ENCODE data around the gene SDR42E2. TPM values are rescaled to one million over a fixed set of nuclear protein-coding genes. Genes with fewer than 3 reads are reported as not detected.
"Not testable (repeated sequence)": the region's sequence is repeated elsewhere in the genome, so short reads cannot be mapped to it uniquely, and the experiment has no call there.

The SDR42E2 gene
- total RNA-seq, 1 experiment from 2014 or later = 0.05 TPM

GRCh38 chr16:22126037-22126558, 36.2 kb upstream of the SDR42E2 start:
- no peaks in the 10 kb centered on the region for H3K9me3 ChIP-seq (ENCODE audit: control insufficient read depth, insufficient read depth, low read depth, low read length)
- ATAC-seq = no peak
- no peaks in the 10 kb centered on the region for H3K36me3 ChIP-seq (ENCODE audit: control insufficient read depth, insufficient read depth, low read length)
- BruUV-seq (replicated peaks) = no TSS peak
- H3K27me3 ChIP-seq (ENCODE audit: control insufficient read depth, insufficient read depth, low read length) = no peaks in the 10 kb centered on the region
- no peak overlapping the region for H3K27ac ChIP-seq (ENCODE audit: low read length)
- TF ChIP-seq CTCF (IDR thresholded peaks at IDR 0.05) = no peak
- TF ChIP-seq POLR2AphosphoS5 (IDR thresholded peaks at IDR 0.05; ENCODE audit: low read depth, low read length) = no peak
- no peak for TF ChIP-seq REST (IDR thresholded peaks at IDR 0.05; ENCODE audit: insufficient read depth in 1 of 2, low read depth in 2 of 2, low read length in 1 of 2)
- no peak for TF ChIP-seq SIN3A (IDR thresholded peaks at IDR 0.05; ENCODE audit: borderline replicate concordance, insufficient read depth, low read depth, low read length)
- TF ChIP-seq TCF7L2 (IDR thresholded peaks at IDR 0.05; ENCODE audit: low read depth, low read length) = no peak
- no peak for DNase-seq (ENCODE audit: low read depth, low spot score)
- in situ Hi-C loops (cut with HindIII; ENCODE audit: low pct_unique_long_range_greater_than_20kb, low sequenced_read_pairs) (no loop called here), intact Hi-C loops (cut with micrococcal nuclease; ENCODE audit: unreplicated experiment) (no loop called here)
- CTCF ChIA-PET = no interaction called here
- H3K4me1 ChIP-seq (ENCODE audit: control insufficient read depth, insufficient read depth, low read length) = no peaks in the 10 kb centered on the region
- POLR2A ChIA-PET = no interaction called here
- peak overlapping the region in 1 of 2 experiments; percentile 13; a peak in 1 of 4 replicates for H3K4me3 ChIP-seq (ENCODE audit: low read depth in 2 of 2, low read length in 2 of 2)

GRCh38 chr16:22128537-22128936, 33.8 kb upstream of the SDR42E2 start:
- H3K36me3 ChIP-seq (ENCODE audit: control insufficient read depth, insufficient read depth, low read length); H3K9me3 ChIP-seq (ENCODE audit: control insufficient read depth, insufficient read depth, low read depth, low read length); POLR2A ChIA-PET; H3K27me3 ChIP-seq (ENCODE audit: control insufficient read depth, insufficient read depth, low read length); in situ Hi-C loops (cut with HindIII; ENCODE audit: low pct_unique_long_range_greater_than_20kb, low sequenced_read_pairs); CTCF ChIA-PET; H3K4me3 ChIP-seq (ENCODE audit: low read depth in 2 of 2, low read length in 2 of 2); ATAC-seq; DNase-seq (ENCODE audit: low read depth, low spot score); H3K27ac ChIP-seq (ENCODE audit: low read length); intact Hi-C loops (cut with micrococcal nuclease; ENCODE audit: unreplicated experiment); H3K4me1 ChIP-seq (ENCODE audit: control insufficient read depth, insufficient read depth, low read length); BruUV-seq (replicated peaks): not testable (repeated sequence)

GRCh38 chr16:22130528-22130927, 31.8 kb upstream of the SDR42E2 start:
- Histone ChIP-seq H3K9me3 (ENCODE audit: control insufficient read depth, insufficient read depth, low read depth, low read length) (no peaks in the 10 kb centered on the region), H3K36me3 (ENCODE audit: control insufficient read depth, insufficient read depth, low read length) (no peaks in the 10 kb centered on the region), H3K4me1 (ENCODE audit: control insufficient read depth, insufficient read depth, low read length) (no peaks in the 10 kb centered on the region), H3K27me3 (ENCODE audit: control insufficient read depth, insufficient read depth, low read length) (no peaks in the 10 kb centered on the region; the same call in 1 of the 2 replicates), H3K27ac (ENCODE audit: low read length) (no peak overlapping the region), H3K4me3 (ENCODE audit: low read depth in 2 of 2, low read length in 2 of 2) (no peak overlapping the region)
- TF ChIP-seq CTCF (IDR thresholded peaks at IDR 0.05) = no peak
- no peak for TF ChIP-seq TCF7L2 (IDR thresholded peaks at IDR 0.05; ENCODE audit: low read depth, low read length)
- TF ChIP-seq POLR2AphosphoS5 (IDR thresholded peaks at IDR 0.05; ENCODE audit: low read depth, low read length) = no peak
- no peak for TF ChIP-seq REST (IDR thresholded peaks at IDR 0.05; ENCODE audit: insufficient read depth in 1 of 2, low read depth in 2 of 2, low read length in 1 of 2)
- TF ChIP-seq SIN3A (IDR thresholded peaks at IDR 0.05; ENCODE audit: borderline replicate concordance, insufficient read depth, low read depth, low read length) = no peak
- intact Hi-C loops (cut with micrococcal nuclease; ENCODE audit: unreplicated experiment) (no loop called here), in situ Hi-C loops (cut with HindIII; ENCODE audit: low pct_unique_long_range_greater_than_20kb, low sequenced_read_pairs) (no loop called here)
- POLR2A ChIA-PET = no interaction called here
- ATAC-seq = no peak
- CTCF ChIA-PET = interaction anchor here (0.6 kb wide), 1 partner anchor 61 kb away, joined by 3 read pairs; no protein-coding TSS in a partner anchor
- DNase-seq (ENCODE audit: low read depth, low spot score) = no peak
- no TSS peak for BruUV-seq (replicated peaks)
